Stimulated activated CD4-positive, alpha-beta T cell treated with anti-CD3 and anti-CD28 coated beads, Interleukin-2, amount 100 ng/mL, for 48 hours (primary cell): ENCODE data around the gene SLC25A26.

ENCODE experiments used
- DNase-seq, 2 donors: peaks; one replicate each; pipeline ENCODE4 v3.0.0-alpha.2; 2020

Gene SLC25A26

DNA sequence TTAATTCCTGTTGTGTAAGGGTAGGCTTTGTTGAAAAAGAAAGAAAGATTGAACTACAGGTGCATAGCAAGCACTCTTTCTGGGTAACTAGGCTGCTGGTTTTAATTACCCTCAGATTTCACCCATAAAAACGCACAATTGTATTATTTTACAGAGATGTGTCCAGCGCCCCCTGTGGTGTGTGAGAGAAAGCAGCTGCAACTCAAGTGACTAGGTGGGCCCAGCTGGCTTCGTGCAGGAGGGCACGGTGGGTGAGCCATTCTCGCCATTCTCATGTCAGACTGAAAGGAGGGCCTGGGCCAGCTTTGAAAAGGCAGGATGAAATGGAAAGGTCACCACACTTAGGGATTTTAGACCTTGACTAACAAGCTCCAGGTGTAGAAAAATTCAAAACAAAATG, 157.5 kb downstream of the SLC25A26 start:
- peak; percentile 24 to 44 for DNase-seq

DNA sequence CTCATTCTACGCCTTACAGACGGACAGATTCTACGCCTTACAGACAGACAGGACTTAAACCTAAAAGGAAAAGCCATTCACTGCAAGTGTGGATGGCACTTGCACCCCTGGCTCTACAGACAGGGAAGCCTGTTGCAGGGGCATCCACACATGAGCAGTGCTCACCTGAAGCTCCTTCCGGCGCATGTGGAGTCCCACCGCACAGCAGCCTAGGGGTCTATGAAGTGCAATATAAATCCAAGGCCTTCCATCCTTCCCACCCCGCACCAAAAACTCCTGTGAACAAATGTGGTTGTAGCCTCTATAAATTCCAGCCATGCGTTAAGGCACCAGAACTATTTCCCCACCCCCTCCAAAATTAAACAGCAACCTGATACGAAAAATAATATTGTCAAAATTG, 158.8 kb downstream of the SLC25A26 start:
- no peak for DNase-seq

DNA sequence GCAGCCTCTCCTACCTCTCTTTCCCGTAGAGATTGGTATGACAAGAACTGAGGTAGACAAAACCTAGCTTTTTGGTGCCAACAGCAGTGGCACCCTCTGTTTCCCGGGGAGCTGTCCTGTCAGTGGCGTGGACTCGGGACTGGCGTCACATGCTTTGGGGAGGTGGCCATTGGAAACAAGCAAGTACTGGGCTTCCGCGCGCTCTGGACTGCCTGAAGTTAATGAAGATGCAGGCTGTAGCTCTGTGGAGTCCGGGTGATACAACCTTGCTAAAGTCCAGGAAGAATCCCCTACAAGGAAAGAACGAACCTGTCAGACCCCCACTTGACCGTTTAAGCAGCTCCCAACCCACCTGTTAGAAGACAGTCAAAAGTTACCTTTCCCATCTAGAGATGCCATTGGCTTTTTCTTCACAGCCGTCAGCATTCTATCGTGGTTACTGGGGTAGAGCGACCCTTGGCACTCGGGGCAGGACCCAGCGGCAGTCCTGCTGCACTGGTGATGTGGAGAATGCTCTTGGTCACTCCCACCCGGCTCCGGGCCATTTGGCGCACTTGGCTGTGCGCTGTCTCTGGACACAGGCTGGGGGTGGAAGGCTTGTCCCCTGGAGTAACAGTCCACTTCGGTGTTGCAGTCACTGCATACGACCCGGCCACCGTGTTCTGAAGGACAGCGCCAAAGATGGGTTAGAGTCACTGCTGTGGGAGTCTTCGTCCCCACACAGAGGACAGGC, 159.6 kb downstream of the SLC25A26 start:
- no peak for DNase-seq

DNA sequence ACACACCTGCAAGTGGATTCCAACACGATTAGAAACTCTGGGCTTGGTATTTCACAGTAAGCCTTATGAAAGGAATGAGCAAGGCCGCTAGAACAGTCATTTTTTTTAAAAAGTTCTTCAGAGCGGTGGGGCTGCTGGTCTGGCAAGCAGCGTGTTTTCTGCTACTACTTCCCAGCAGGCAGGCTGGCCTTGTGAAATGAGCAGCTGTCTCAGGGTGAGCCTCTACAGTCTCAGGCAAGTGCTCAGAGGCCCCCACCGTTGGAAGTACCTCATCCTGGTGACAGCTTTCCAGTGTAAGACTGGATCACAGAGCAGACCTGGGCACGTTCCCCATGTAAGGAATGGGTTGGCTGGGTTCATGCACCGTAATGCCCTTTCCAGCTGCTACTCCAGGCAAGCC, 160.8 kb downstream of the SLC25A26 start:
- no peak for DNase-seq

DNA sequence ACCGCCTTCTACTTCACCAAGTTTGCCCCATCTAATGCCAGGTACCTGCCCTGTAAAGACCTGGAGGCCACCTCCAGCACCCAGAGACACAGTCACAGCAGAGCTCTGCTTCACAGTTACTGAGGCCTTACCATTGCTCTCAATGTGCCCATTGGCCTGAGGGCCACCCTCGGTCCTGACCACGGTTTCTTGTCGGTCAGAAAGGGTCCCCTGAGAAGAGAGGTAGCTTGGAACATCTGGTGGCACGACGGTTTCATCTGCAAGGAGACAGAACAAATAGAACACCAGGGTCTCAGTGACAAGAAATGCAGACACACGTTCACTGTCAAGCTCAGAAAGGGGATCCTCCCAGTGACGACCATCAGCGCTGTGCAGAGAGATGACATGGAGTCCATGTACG, 161.3 kb downstream of the SLC25A26 start:
- no peak for DNase-seq

DNA sequence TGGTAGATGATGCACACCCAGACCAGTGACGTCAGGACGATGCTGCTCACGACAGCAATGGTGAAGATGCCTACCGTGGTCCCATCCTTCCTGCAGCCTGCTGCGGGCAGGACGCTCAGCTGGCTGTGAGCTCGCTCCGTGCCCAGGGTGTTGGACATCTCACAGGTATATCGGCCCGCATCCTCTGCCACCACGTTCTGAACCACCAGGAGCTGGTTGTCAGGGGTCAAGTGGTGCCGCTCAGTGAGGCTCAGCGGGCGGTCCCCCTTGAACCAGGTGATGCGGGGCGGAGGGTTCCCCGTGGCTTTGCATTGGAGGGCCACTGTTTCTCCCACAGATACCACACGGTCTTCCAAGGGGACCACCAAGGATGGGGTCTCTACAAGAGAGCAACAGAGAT, 162.2 kb downstream of the SLC25A26 start:
- DNase-seq, result no peak

DNA sequence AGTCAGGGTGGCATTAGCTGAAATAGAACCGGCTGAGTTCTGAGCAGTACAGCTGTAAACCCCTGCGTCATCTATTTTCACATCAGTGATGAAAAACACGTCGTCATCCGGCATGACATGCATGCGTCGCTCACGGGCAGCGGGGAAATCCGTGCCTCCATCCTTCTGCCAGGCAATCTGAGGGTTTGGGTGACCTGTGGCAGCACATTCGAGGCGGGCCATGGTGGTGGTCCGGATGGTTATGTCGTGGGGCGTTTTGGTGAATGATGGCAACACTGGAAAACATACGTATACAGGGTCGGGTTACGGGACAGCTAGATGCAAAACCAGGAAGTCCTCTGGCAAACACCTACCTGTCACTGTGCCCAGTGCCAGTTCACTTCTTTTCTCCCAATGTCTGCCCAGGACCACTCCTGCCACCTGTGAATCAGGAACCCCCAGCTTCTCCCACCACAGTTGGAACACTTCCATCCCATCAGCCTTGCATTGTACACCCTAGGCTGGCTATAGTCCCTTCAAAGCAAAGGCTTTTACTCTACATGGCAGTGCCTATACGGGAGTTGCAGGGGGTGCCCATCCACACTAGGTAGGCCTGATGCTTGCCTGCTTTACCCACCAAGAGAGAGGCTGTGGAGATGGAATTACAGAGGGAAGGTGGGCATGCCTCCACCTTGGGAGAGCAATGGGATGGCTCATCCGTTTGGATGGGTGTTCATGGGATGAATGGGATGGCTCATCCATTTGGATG, 163.4 kb downstream of the SLC25A26 start:
- DNase-seq, result no peak

DNA sequence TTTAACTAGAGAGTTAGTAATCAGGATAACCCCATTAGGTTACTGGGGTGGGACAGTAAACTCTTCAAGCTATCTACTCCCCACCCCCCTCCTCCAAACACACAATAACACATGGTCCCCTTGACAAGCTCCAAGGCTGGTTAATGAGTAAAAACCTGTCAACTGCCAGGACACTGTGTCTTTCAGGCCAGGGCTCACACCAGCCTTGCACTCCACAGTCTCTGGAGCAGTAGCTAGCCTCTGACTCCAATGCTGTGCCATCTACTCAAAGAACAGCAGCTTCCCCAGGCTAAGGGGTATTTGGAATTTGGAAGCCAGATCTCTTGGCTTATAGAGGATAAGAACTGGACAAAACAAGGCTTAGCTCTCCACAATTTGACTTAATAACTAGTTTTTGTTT, 164.3 kb downstream of the SLC25A26 start:
- DNase-seq, result no peak

DNA sequence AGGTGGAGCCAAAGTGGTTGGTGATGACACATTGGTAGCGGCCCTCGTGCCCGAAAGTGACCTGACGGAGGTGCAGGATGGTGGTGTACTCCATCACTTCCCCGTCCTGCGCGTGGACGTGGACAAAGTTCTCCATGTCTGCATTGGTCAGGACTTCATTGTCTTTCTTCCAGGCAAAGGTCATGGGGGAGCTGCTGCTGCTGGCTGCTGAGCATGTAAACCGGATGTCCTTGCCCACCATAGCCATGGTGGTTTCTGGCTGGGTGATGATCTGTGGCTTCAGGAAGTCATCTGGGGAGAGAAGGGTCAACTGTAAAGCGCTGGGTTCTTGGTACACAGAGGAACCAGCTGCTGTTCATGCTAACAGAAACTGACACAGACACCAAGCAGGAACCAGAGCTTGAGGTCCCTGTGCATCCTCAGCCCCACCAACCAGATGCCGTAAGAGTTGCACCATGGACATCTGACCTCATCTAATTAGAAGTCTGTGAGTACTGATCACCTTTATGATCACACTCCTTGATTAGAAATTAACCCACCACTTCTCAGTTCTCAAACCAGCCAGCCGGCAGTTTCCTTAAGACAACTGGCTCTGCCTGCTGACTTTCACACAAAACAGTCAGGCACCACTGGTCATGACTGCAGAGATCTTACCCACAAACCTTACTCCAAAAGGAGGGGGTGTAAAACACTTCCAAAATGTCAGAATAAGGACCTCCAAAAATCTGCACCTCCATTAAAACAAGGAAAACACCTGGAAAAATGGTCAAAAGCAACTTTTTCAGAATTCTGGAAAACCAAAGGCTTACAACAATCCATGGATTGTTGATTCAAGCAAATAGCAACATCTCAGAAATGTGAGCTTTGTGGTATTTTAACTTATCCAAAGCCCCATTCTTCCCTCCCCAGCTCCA, 165.5 kb downstream of the SLC25A26 start:
- DNase-seq, result no peak

DNA sequence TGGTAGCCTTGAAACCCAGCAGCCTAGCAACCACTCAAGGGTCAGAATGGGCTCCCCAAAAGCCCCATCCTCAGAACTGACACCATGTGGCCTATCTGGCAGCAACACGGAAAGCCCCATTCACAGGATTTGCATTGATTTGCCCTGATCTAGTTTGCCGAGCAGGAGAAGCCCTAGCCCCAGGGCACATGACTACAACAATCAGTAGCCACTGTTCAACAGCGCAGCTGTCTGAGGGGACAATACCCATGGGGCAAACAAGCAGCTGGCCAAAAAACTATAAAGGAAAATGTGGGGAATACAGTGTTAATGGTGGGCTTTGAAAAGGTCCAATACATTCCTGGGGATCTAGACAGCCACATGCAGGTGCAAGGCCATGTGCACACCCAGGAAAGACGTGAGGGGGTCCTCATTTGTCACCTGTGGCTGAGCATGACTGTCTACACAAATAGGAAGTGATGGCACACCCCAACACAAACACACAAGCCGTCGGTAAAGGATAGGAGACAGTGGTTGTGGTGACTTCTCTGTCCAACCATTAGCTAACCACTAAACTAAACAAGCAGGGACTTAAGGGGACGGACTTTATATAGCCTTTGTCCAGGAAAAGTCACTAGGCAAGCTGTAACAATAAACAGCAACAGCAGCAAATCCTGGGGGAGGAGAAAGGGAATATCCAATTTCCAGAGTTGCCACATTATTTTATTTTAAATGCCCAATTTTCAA, 166.3 kb downstream of the SLC25A26 start:
- no peak for DNase-seq

DNA sequence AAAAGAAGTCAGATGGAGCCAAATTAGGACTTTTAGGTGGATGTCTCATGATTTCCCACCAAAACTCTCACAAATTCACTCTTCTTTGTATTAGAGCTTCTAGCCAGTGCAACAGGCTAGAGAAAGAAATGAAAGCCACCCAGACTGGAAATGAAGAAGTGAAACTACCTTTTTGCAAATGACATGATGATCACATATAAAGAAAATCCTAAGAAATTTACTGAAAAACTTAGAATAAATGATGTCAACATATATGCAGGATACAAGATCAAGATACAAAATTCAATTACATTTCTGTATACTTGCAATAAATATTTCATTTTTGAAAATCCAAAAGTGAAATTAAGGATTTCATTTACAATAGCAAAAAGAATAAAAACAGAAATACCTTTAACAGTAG, 169.2 kb downstream of the SLC25A26 start:
- no peak for DNase-seq

DNA sequence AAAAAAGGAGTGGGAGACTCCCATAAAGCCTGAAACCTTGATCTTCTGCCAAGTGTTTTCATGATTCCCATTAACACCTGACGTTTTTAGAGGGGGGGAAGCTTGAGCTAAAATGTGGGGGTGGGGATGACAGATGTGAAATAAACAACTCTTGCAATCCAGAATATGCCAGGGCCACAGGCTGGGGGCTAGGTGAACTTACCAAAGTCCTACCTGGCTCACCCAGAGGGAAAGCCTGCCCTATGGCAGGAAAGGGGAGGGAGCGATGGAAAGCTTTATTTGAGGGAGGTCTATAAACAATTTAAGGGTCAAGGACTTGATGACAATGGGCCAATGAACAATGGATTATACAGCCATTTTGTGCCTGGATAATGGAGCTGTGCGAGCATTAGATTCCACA, 171.7 kb downstream of the SLC25A26 start:
- no peak for DNase-seq

DNA sequence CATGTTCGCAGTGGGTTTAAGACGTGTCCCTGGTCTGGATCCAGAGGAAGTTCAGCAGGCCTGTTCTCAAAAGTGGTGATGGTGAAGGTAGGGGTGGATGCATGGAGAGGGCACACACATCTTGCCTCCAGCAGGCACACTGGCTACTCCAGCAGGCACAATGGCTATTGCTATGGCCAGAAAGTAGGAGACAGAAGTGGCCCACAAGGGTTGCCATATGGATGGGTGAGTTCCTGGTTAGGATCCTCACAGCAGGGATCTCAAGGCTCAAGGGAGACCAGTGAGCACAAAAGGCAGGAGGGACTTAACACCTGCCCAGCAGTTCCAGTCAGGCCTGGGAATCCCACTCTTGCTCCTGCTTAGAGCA, 172.1 kb downstream of the SLC25A26 start:
- no peak for DNase-seq

DNA sequence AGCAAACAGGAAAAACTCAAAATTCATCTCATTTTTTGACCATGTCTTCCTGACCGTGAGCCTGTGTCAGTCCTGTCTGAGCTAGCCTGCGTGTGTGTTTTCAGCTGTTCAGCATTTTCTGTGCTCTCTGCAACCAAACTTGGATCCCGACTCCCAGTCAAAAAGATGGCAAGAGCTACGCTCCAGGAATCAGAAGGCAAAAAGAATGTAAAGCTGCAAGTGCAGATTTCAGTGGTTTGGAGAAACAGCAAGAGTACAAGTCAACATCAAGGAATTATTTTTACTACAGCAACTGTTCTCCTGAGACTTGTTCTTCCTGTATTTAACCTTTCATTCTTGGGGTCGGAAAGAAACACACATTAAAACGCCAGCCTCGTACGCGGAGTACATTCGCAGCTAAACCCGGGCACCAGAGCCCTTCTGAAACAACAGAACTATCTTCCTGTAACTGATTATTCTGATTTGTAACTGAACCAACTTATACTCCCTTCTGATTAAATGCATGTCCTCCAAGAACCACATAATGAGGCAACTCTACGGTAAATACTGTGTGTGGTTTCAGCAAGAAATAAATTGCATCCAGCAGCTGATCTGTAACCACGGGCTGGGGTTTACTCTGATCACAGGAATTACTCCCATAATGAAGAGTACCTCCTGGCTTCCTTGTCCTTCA, 172.7 kb downstream of the SLC25A26 start:
- no peak for DNase-seq

DNA sequence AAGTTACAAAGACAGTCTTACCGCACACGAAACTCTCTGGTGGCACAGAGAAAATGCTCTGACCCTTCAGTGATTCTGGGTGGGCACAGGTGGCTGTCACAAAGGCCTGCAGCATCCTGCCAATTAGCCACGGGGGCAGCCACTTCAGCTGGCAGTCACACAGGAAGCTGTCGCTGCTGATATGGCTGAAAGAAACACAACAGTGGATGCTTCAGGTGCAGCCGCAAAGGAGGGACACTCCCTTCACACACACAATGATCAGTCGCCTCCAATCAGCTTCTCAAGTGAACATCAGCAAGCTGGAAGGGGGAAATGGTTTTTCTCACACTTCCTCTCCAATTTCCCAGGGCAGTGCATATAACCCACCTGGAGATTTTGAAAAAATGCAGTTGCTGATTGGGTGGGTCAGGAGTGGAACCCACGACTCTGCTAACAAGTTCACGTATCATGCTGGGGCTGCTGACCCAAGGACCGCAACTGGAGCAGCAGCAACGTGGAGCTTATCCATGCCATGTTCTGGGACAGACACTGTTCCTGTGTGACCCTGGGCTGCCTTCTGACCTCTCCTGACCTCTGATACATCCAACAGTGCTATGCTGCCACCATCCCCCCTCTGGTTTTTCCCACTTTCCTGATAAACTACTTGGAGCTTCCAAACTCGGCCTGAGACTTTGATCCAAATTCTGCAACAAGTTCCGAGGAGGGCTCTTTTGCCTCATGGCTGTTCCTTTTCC, 173.4 kb downstream of the SLC25A26 start:
- DNase-seq, result peak in 1 of 2 donors; percentile 10

DNA sequence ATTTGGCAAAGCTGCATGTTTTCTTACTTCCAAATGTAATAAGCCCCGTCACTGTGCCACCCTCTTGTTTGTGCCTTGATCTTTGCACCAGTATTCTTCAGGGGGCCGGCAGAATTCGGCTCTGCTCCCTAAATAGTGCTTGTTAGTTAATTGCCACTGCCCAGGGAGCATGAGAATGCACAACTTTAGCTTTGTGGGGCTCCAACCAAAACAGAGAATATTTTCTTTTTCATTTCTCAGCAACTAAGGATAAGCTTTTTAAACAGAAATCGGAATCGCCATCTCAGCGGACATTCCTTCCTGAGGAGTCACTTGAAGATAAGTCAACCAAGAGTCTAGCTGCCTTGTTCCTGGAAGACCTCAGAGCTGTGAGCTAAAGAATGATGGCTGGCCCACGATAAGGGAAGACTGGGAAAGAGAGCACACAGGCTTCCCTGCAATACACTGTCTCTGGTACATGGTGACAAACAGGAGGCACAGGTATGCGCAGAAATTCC, 174.0 kb downstream of the SLC25A26 start:
- no peak for DNase-seq

DNA sequence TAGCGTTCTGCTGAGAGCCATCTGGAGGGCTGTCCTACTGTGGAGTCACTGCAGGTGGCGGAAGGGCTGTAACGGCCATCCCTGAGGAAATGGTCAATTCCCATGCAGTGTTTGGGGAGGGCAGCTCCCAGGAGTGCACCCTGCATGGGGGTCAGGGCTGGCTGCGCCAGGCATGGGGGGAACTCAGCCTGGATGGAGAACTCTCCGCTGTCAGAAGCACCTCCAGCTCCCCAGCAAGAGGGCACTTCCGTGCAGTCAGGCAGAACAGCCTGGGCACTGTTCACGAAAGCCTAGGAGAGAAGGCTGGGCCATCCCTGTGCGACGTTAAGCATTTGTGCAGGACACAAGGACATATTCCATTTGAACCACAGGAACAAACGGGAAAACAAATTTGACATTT, 174.8 kb downstream of the SLC25A26 start:
- no peak for DNase-seq

DNA sequence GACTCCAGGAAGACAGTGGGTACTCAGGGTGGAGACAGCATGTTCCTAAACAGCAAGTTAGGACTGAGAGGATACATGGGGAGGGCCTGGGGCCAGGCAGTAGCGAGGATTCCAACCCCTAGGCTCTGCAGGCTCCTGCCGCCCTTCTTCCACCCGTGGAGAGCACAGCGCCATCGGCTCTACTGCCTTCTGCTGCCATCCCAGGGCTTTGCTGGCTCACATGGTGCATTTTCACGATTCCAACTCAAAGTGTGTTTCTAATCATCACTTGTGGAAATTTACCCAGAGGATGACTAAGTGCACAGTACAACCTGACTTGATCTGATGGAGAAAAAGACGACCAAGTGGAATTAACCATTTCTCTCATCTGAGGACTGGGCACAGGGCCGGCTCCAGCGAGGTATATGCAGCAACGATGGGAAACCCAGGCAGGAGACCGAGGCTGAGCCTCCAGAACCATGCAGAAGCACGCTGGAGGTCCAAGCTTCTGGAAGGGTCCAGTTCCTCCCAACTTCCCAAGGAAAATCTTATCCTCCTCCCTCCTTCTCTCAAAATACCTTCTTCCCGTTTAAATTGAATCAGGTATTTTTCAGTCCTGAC, 175.5 kb downstream of the SLC25A26 start:
- no peak for DNase-seq

DNA sequence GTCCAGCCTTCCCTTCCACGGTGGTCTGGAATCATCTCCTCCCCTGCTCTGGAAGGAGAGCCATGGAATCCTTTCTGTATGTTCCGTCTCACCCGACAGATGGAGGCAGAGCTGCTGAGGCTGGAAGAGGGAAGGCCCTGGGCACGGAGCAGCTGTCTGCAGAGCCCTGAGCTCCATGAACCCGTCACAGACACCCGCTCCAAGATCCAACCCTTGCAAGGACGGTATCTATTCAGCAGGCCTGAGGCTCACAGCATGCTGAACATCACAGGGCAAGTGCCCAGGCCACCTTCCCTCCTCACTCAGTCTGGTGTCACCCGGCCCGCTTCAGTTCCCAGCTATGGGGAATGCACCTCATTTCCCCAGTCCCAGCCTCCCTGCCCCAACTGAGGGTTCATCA, 176.1 kb downstream of the SLC25A26 start:
- no peak for DNase-seq

DNA sequence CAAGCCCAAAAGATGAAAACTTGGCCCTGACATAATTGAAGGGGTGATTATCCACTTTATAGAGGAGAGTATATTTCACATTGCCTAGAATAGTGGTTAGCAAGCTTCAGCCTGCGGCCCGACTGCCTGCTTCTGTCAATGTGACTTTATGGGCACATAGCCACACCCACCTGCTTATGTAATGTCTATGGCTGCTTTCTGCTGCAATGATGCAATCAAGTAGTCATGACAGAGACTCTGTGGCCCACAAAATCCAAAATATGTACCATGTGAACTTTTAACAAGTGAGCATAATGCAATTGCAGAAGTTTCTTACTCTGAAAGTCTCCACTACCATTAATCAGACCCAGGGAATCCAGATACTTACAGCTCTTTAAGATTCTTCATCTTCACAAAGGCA, 176.9 kb downstream of the SLC25A26 start:
- DNase-seq, result no peak
